Smooth muscle cell (in vitro differentiated cells): Measurements from ENCODE around the gene GJB6. TPM values are rescaled to one million over a fixed set of nuclear protein-coding genes. Genes with fewer than 3 reads are reported as not detected.

ENCODE experiments used
- DNase-seq: peaks from one replicate; lab custom pipeline; 2025; ENCODE audit not compliant: unreplicated experiment; lab: John Stamatoyannopoulos, UW
- H2AFZ ChIP-seq: fragments of 200-600 bp; sonication (generic); 2 replicates; pipeline ENCODE4 v1.6.0; 2016; ENCODE audit warnings: antibody characterized with exemption, low read depth, mild to moderate bottlenecking
- H3F3A ChIP-seq: fragments of 200-600 bp; sonication (generic); 2 replicates; pipeline ENCODE4 v1.6.0; 2017; ENCODE audit warnings: antibody characterized with exemption, low read depth
- H3K27ac ChIP-seq: fragments of 200-600 bp; sonication (generic); 2 replicates; pipeline ENCODE4 v1.5.1; 2016; ENCODE audit warnings: low read depth, mild to moderate bottlenecking
- H3K27me3 ChIP-seq: fragments of 200-600 bp; sonication (generic); 2 replicates; pipeline ENCODE4 v1.6.1; 2016; ENCODE audit warnings: low read depth, mild to moderate bottlenecking
- H3K36me3 ChIP-seq: fragments of 200-600 bp; sonication (generic); 2 replicates; pipeline ENCODE4 v1.5.1; 2016; ENCODE audit warnings: low read depth
- H3K4me1 ChIP-seq: fragments of 200-600 bp; sonication (generic); 2 replicates; pipeline ENCODE4 v1.5.1; 2016; ENCODE audit warnings: low read depth
- H3K4me2 ChIP-seq: fragments of 200-600 bp; sonication (generic); 2 replicates; pipeline ENCODE4 v1.6.0; 2016; ENCODE audit warnings: mild to moderate bottlenecking
- H3K4me3 ChIP-seq: fragments of 200-600 bp; sonication (generic); 2 replicates; pipeline ENCODE4 v1.5.1; 2016; ENCODE audit warnings: mild to moderate bottlenecking
- H3K79me2 ChIP-seq: fragments of 200-600 bp; sonication (generic); 2 replicates; pipeline ENCODE4 v1.6.0; 2016; ENCODE audit warnings: low read depth, mild to moderate bottlenecking
- H3K9ac ChIP-seq: fragments of 200-600 bp; sonication (generic); 2 replicates; pipeline ENCODE4 v1.6.0; 2016; ENCODE audit warnings: low read depth
- H3K9me3 ChIP-seq: fragments of 200-600 bp; sonication (generic); replicated peaks from 2 replicates; pipeline ENCODE4 v1.5.1; 2016; ENCODE audit warnings: low read depth
- H4K20me1 ChIP-seq: fragments of 200-600 bp; sonication (generic); 2 replicates; pipeline ENCODE4 v1.6.0; 2016; ENCODE audit warnings: low read depth
- CTCF ChIP-seq: fragments of 200-600 bp; sonication (generic); IDR thresholded peaks from 2 replicates; pipeline ENCODE4 v1.5.1; 2017; ENCODE audit warnings: borderline replicate concordance, mild to moderate bottlenecking, antibody characterized with exemption; ENCODE audit not compliant: insufficient read depth, poor library complexity, severe bottlenecking
- WGBS: methylation state at CpG from one replicate; pipeline ENCODE4 v1.1.7; 2016; ENCODE audit warnings: low lambda C conversion rate; 5-methylcytosine and 5-hydroxymethylcytosine counted together
- polyA plus RNA-seq: library from polyadenylated mRNA; unstranded; fragments of >200 nt; fragmentation: Nextera tagmentation; extraction: Ambion mirVana; gene quantifications from 2 replicates; pipeline ENCODE4 v1.2.1, GENCODE V29; 2016
- total RNA-seq: library from RNA; depleted of rRNA; stranded (reverse); fragments of >200 nt; gene quantifications from 2 replicates; pipeline ENCODE4 v1.2.3, GENCODE V29; 2014

The GJB6 gene
- total and polyA plus RNA-seq, 2 experiments from 2014 or later, result 8.4 to 55.6 TPM

- Histone ChIP-seq H3K4me2 (peak overlapping the region; percentile 74), H3K4me3 (no peak overlapping the region), H4K20me1 (no peaks in the 10 kb centered on the region), H3K36me3 (no peaks in the 10 kb centered on the region), H3K9ac (no peak overlapping the region), H3K79me2 (no peaks in the 10 kb centered on the region), H3K27me3 (no peaks in the 10 kb centered on the region), H2AFZ (no peak overlapping the region), H3F3A (peaks cover 7% of the 10 kb centered on the region), H3K4me1 (peaks cover 10% of the 10 kb centered on the region), H3K9me3 (no peaks in the 10 kb centered on the region), H3K27ac (peak overlapping the region; percentile 54)
- TF ChIP-seq CTCF, result no peak
- DNase-seq, result no peak
- WGBS, result 97% methylated on average over 3 of the region's 3 CpGs
These were observed 56.7 kb downstream of the GJB6 start for GRCh38 chr13:20175406-20175794.

DNA sequence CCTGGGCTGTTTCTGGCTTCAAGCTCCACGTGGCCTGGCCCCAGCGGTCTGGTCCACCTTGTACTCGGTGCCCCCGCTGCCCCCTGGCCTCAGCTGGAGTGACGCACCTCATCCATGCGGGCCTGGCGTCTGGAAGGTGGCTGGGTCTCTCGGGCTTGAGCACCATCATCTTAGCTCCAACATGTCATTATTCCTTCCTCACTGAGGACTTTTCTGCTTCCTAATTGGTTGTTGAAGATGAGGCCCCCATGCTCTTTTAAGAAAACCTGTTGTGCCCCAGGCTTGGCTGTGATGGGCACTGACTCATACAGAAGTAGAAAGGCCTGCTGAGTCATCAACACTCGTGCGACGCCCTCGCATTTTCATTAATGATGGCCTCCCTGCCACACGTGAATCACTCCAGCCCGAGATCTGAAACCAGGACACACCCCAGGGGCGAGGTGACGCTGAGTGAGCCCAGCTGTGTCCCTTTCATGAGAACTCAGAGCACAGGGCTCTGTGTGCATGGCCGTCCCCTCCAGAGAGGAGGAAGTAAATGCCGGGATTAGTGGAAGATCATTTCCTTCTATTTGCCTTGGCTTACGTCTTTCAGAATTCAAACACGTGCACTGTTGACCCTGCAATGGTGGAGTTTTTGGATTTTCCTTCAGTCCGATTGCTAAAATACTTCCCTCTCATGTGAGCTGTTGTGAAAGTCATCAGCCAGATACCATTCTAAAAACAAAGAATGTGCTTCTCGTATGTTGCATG, 57.3 kb downstream of the GJB6 start:
- Histone ChIP-seq H3K4me3 (no peak overlapping the region), H3K27me3 (no peaks in the 10 kb centered on the region), H3K9ac (no peak overlapping the region), H3K27ac (peak overlapping the region; percentile 54), H3K4me1 (peaks cover 10% of the 10 kb centered on the region), H3K79me2 (no peaks in the 10 kb centered on the region), H3K4me2 (peak overlapping the region; percentile 74), H2AFZ (no peak overlapping the region), H4K20me1 (no peaks in the 10 kb centered on the region), H3K36me3 (no peaks in the 10 kb centered on the region), H3K9me3 (no peaks in the 10 kb centered on the region), H3F3A (peaks cover 7% of the 10 kb centered on the region)
- DNase-seq, result peak; percentile 44
- TF ChIP-seq CTCF, result no peak
- WGBS, result 33% methylated on average over 22 of the region's 22 CpGs

- DNase-seq, result no peak
- no peak for TF ChIP-seq CTCF
These were observed 58.9 kb downstream of the GJB6 start for GRCh38 chr13:20173116-20173746.

More at GRCh38 chr13:20173116-20173746, 58.9 kb downstream of the GJB6 start:
- no peaks in the 10 kb centered on the region for H3K9me3 ChIP-seq
- H3K79me2 ChIP-seq, result no peaks in the 10 kb centered on the region
- H3K36me3 ChIP-seq, result no peaks in the 10 kb centered on the region
- no peaks in the 10 kb centered on the region for H3K27me3 ChIP-seq
- H3K9ac ChIP-seq, result no peak overlapping the region
- no peak overlapping the region for H3K4me3 ChIP-seq
- no peak overlapping the region for H3K27ac ChIP-seq
- H3F3A ChIP-seq, result peaks cover 7% of the 10 kb centered on the region
- H4K20me1 ChIP-seq, result no peaks in the 10 kb centered on the region
- H3K4me2 ChIP-seq, result no peak overlapping the region
- H2AFZ ChIP-seq, result no peak overlapping the region
- 93% methylated on average over 8 of the region's 8 CpGs for WGBS
- peaks cover 10% of the 10 kb centered on the region for H3K4me1 ChIP-seq

Other genes starting within 250 kb of the GJB6 start
- gene GJA3, start 71.3 kb downstream of the GJB6 start, total RNA-seq, result 1.5 and 4.5 TPM in 2 replicates
- 1.3 and 1.4 TPM in 2 replicates for gene GJA3, start 71.3 kb downstream of the GJB6 start, polyA plus RNA-seq
- gene GJB2, start 39.4 kb downstream of the GJB6 start, total RNA-seq, result 101 and 115 TPM in 2 replicates
- 42.9 and 83.7 TPM in 2 replicates for gene GJB2, start 39.4 kb downstream of the GJB6 start, polyA plus RNA-seq